ENCODE measurements around the gene PARL.

PARL gene

DNA sequence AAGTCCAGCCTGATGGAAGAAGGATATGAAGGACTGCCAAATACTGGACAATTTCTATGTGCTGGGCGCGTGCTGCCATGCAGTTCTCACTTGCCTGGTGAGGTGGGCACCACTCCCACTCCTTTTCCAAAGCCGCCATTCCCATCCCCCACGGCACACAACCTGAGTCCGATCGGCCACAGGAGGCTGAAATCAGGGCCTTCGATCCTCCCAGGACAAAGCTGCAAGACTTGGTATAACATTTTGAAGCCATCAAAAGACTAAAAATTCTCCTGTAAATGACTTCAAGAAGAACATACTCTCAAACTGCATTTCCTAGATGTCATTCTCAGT is 56.2 kb downstream of the PARL start:
- H3K36me3 ChIP-seq, result peaks cover 13% of the 10 kb centered on the region
- TF ChIP-seq CTCF (IDR thresholded peaks at IDR 0.05; ENCODE audit: low read depth, low read length), result no peak
- no peaks in the 10 kb centered on the region for H3K27me3 ChIP-seq
- no peak for DNase-seq
- no peak overlapping the region for H3K4me3 ChIP-seq (ENCODE audit: low read depth, low read length)
- H3K9me3 ChIP-seq, result no peaks in the 10 kb centered on the region
- H3K4me1 ChIP-seq, result peaks cover 6% of the 10 kb centered on the region; the same call in 1 of the 2 replicates

DNA sequence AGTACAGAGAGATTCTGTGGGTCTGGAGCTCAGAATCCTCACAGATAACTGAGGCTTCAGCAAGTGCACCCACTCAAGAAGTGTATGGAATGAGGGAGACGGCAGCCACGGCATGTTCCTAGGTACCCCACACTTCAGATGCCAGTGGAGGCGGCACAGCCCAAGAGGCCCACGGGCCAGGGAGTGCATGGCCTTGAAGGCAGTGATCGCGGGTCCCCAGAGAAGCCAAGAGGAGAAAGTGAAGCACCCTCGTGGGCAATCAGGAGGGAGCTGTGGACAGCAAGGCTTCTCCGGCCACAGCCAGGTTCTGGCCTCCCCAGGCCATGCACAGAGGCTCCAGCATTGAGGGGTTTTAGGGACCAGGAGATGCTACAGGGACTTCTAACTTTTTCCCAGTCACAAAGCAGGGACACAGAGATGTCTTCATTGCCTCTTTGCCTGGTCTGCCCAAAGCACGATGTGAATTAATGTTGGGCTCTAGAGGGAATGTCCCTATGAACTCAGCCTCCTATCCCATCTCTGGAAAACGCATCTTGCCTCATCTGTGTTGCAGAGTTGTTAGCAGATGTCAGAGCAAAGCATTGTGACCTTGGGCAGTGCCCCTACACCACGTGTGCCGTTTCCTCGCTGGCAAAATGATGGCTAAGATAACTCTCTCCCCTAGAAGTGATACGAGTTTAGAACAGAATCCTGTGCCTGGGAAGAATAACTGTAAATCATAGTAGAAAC is 56.7 kb downstream of the PARL start:
- peaks cover 6% of the 10 kb centered on the region; the same call in 1 of the 2 replicates for H3K4me1 ChIP-seq
- H3K4me3 ChIP-seq (ENCODE audit: low read depth, low read length), result no peak overlapping the region
- peaks cover 8% of the 10 kb centered on the region for H3K36me3 ChIP-seq
- DNase-seq, result no peak
- TF ChIP-seq CTCF (IDR thresholded peaks at IDR 0.05; ENCODE audit: low read depth, low read length), result no peak
- no peaks in the 10 kb centered on the region for H3K27me3 ChIP-seq
- H3K9me3 ChIP-seq, result no peaks in the 10 kb centered on the region

- H3K36me3 ChIP-seq, result no peaks in the 10 kb centered on the region; the same call in 1 of the 2 replicates
- H3K4me1 ChIP-seq, result peaks cover 6% of the 10 kb centered on the region; the same call in 1 of the 2 replicates
- no peak for TF ChIP-seq CTCF (IDR thresholded peaks at IDR 0.05; ENCODE audit: low read depth, low read length)
- no peaks in the 10 kb centered on the region for H3K9me3 ChIP-seq
- peak overlapping the region; percentile 50; the same call in 1 of the 2 replicates for H3K4me3 ChIP-seq (ENCODE audit: low read depth, low read length)
- DNase-seq, result no peak
- no peaks in the 10 kb centered on the region for H3K27me3 ChIP-seq
Measured at GRCh38 chr3:183826448-183827250, 58.0 kb downstream of the PARL start.

GRCh38 chr3:183825456-183826161 is 59.1 kb downstream of the PARL start, which contains the start of gene MAP6D1:
MAP6D1 (minus strand) TSS chr3:183825577; CDS start chr3:183825547, 30 bp downstream.
- peak; percentile 84 for DNase-seq
- no peaks in the 10 kb centered on the region; the same call in 1 of the 2 replicates for H3K36me3 ChIP-seq
- no peaks in the 10 kb centered on the region for H3K9me3 ChIP-seq
- TF ChIP-seq CTCF (IDR thresholded peaks at IDR 0.05; ENCODE audit: low read depth, low read length), result peak; percentile 52
- peaks cover 6% of the 10 kb centered on the region; the same call in 1 of the 2 replicates for H3K4me1 ChIP-seq
- no peaks in the 10 kb centered on the region for H3K27me3 ChIP-seq
- peak within 1 kb of the TSS; percentile 75 for H3K4me3 ChIP-seq (ENCODE audit: low read depth, low read length)

- no peaks in the 10 kb centered on the region for H3K27me3 ChIP-seq
- peaks cover 6% of the 10 kb centered on the region; the same call in 1 of the 2 replicates for H3K4me1 ChIP-seq
- H3K36me3 ChIP-seq, result no peaks in the 10 kb centered on the region; the same call in 1 of the 2 replicates
- H3K9me3 ChIP-seq, result no peaks in the 10 kb centered on the region
- TF ChIP-seq CTCF (IDR thresholded peaks at IDR 0.05; ENCODE audit: low read depth, low read length), result no peak
- peak; percentile 38 for DNase-seq
- H3K4me3 ChIP-seq (ENCODE audit: low read depth, low read length), result peak overlapping the region; percentile 75
Measured at GRCh38 chr3:183824761-183825455, 59.8 kb downstream of the PARL start.
